NCI-H128 (cell line): ENCODE results near the gene SCARF1.

Experiments
- DNase-seq: peaks from one replicate; lab custom pipeline; 2025; ENCODE audit not compliant: unreplicated experiment; lab: John Stamatoyannopoulos, UW

Gene SCARF1

GRCh38 chr17:1648173-1648962, 2.8 kb upstream of the SCARF1 start:
- DNase-seq = no peak

GRCh38 chr17:1647802-1648171, 2.3 kb upstream of the SCARF1 start:
- no peak for DNase-seq

GRCh38 chr17:1646199-1646875, 805 bp upstream of the SCARF1 start:
- no peak for DNase-seq

- DNase-seq = no peak
Measured at GRCh38 chr17:1644493-1645206, 882 bp downstream of the SCARF1 start.

GRCh38 chr17:1643999-1644492, 1.5 kb downstream of the SCARF1 start:
- DNase-seq = no peak

GRCh38 chr17:1643293-1643998, 2.1 kb downstream of the SCARF1 start:
- no peak for DNase-seq

- DNase-seq = no peak
Measured at GRCh38 chr17:1641065-1641403, 4.5 kb downstream of the SCARF1 start.

- DNase-seq = no peak
Measured at GRCh38 chr17:1640329-1641064, 5.0 kb downstream of the SCARF1 start.

GRCh38 chr17:1639549-1640180, 5.9 kb downstream of the SCARF1 start:
- DNase-seq = no peak

GRCh38 chr17:1638624-1639300, 6.8 kb downstream of the SCARF1 start:
- DNase-seq = no peak

- DNase-seq = no peak
Measured at GRCh38 chr17:1638171-1638590, 7.4 kb downstream of the SCARF1 start.

GRCh38 chr17:1636732-1637285, 8.7 kb downstream of the SCARF1 start:
- DNase-seq = no peak

- no peak for DNase-seq
Measured at GRCh38 chr17:1635675-1636465, 9.7 kb downstream of the SCARF1 start.

- DNase-seq = no peak
Measured at GRCh38 chr17:1634841-1635650, 10.5 kb downstream of the SCARF1 start.

- DNase-seq = no peak
Measured at GRCh38 chr17:1630662-1631061, 14.9 kb downstream of the SCARF1 start.

- DNase-seq = peak; percentile 5
Measured at GRCh38 chr17:1629504-1630310, 15.8 kb downstream of the SCARF1 start.
